ENCODE data around the gene RND3.

The RND3 gene

DNA sequence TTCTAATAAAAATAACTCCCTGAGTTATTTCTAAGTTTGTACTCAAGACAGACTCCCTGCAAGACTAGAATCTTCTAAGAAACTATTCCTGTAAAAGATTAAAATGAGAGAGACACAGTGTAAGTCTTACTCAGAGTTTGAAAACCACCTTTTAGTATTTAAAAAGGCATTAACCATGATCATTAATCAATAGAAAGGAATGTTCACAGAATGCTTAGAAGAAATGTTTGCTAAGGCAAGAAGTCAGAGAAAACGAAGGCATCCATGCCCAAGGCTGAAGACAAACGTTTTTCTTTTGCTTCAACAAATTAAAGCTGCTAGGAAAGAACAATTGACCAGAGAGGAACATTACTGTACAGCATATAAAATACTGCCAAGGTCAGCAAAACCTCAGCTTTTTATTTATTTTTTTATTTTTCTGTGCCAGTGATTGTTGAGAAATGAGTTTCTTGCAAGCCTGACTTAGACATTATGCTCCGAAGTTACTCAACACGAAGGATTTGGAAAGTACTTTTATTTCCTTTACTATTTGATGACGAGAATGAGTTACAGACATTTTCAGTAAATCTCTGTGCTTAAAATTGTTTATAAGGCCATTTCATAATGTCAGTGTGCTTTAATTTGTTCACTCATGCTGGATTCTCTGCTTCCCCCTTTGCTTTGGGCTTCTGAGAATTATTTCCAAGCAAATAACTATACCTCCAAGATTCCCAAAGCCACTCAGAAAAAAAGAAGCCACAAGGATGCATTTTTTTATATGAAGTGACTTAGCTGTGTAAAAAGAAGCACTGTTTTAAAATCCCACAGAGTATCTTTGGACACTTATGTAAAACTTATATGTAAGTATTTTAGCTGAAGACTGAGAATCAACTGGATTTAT, 20.5 kb downstream of the RND3 start:
- peaks cover 3% of the 10 kb centered on the region; the same call in 1 of the 2 replicates for H3K36me3 ChIP-seq (ENCODE audit: control insufficient read depth, insufficient read depth, low read length)

DNA sequence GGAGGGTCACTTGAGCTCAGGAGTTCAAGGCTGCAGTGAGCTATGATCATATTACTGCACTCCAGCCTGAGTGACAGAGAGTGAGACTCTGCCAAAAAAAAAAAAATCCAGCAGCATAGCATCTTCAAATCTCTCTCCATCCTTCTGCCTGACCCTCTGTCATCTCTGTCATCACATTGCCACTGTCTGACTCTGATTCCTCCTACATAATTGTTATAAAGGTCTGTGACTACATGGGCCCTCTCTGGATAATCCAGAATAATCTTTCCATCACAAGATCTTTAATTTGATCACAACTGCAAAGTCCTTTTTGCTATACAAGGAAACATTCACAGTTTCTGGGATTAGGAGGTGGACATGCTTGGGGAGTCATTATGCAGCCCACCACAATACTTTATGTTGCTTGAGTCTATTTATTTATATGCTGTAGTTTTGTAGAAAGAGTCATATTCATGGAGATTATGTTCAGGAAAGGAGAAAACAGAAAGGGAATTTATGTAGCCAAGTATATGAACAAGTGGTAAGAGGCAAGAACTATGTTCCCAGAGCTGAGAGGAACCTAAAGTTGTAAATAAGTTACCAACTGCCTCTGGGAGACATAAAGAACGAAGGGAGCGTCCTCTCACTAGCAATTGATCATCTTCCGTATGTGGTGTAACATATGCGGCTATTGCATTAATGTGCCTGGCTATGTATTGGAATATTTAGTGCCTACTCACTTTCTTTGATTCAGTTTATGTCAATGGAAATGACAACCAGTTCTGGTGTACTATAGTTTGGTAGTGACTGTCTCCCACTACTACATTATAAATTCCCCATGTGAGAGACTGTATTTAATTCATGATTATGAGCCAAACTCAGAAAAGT, 21.5 kb downstream of the RND3 start:
- Histone ChIP-seq H3K4me1 (ENCODE audit: control insufficient read depth, insufficient read depth, low read length) (no peaks in the 10 kb centered on the region), H3K36me3 (ENCODE audit: control insufficient read depth, insufficient read depth, low read length) (peaks cover 3% of the 10 kb centered on the region; the same call in 1 of the 2 replicates), H3K4me3 (ENCODE audit: low read length) (no peak overlapping the region), H3K27ac (ENCODE audit: low read length) (no peak overlapping the region), H3K27me3 (ENCODE audit: control insufficient read depth, insufficient read depth, low read length) (no peaks in the 10 kb centered on the region), H3K9me3 (ENCODE audit: control insufficient read depth, insufficient read depth, low read length) (no peaks in the 10 kb centered on the region)
- DNase-seq (ENCODE audit: low read depth, low spot score) = no peak
- no CpG with 5 or more reads among the region's 4 CpGs for WGBS (ENCODE audit: insufficient coverage, insufficient read length)

More for the DNA sequence above, 20.5 kb downstream of the RND3 start:
- no CpG with 5 or more reads among the region's 5 CpGs for WGBS (ENCODE audit: insufficient coverage, insufficient read length)
- no peaks in the 10 kb centered on the region for H3K9me3 ChIP-seq (ENCODE audit: control insufficient read depth, insufficient read depth, low read length)
- no peak overlapping the region for H3K4me3 ChIP-seq (ENCODE audit: low read length)
- H3K27me3 ChIP-seq (ENCODE audit: control insufficient read depth, insufficient read depth, low read length) = no peaks in the 10 kb centered on the region
- no peak for DNase-seq (ENCODE audit: low read depth, low spot score)
- no peak overlapping the region for H3K27ac ChIP-seq (ENCODE audit: low read length)
- H3K4me1 ChIP-seq (ENCODE audit: control insufficient read depth, insufficient read depth, low read length) = no peaks in the 10 kb centered on the region

DNA sequence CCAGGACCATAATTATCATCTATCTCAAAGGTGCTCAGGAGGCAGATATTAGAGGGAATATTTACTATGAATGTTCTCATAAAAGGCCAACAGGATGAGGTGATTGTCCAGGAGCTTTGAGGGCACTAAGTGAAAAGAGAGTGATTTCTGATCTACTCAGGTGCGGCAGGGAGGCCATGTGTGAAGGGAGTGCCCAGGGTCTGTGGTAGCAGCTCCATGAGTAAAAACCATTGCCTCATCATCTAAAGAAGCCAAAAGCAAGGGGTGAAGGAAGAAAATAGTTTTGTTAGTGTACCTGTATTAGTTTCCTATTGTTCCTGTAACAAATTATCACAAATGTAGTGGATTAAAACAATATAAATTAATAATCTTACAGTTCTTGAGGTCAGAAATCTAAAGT, 22.5 kb downstream of the RND3 start:
- no peaks in the 10 kb centered on the region for H3K4me1 ChIP-seq (ENCODE audit: control insufficient read depth, insufficient read depth, low read length)
- no peak for DNase-seq (ENCODE audit: low read depth, low spot score)
- no peaks in the 10 kb centered on the region for H3K9me3 ChIP-seq (ENCODE audit: control insufficient read depth, insufficient read depth, low read length)
- no peak overlapping the region for H3K4me3 ChIP-seq (ENCODE audit: low read length)
- WGBS (ENCODE audit: insufficient coverage, insufficient read length) = no CpG with 5 or more reads among the region's 1 CpG
- no peaks in the 10 kb centered on the region for H3K27me3 ChIP-seq (ENCODE audit: control insufficient read depth, insufficient read depth, low read length)
- no peak overlapping the region for H3K27ac ChIP-seq (ENCODE audit: low read length)
- H3K36me3 ChIP-seq (ENCODE audit: control insufficient read depth, insufficient read depth, low read length) = peaks cover 2% of the 10 kb centered on the region; the same call in 1 of the 2 replicates

DNA sequence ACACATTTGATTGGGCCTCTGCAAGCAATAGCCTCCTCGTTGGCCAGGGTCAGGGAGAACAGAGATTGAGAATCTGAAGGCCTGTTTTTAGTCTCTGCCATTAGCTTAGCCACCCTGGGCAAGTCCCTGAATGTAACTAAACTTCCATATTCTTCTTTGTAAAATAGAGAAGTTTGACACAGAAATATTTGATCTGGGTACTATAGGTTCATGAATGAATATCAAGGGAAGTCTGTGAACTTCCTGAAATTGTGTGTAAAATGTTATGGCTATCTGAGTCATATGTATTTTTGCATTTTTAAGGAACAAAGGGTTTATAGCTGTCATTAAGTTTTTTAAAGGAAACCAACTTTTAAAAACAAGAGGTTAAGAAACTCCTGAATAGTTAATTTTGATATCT, 23.2 kb downstream of the RND3 start:
- Histone ChIP-seq H3K4me3 (ENCODE audit: low read length) (no peak overlapping the region), H3K36me3 (ENCODE audit: control insufficient read depth, insufficient read depth, low read length) (no peaks in the 10 kb centered on the region), H3K9me3 (ENCODE audit: control insufficient read depth, insufficient read depth, low read length) (no peaks in the 10 kb centered on the region), H3K27ac (ENCODE audit: low read length) (no peak overlapping the region), H3K27me3 (ENCODE audit: control insufficient read depth, insufficient read depth, low read length) (no peaks in the 10 kb centered on the region), H3K4me1 (ENCODE audit: control insufficient read depth, insufficient read depth, low read length) (no peaks in the 10 kb centered on the region)
- WGBS (ENCODE audit: insufficient coverage, insufficient read length) = no CpG with 5 or more reads among the region's 1 CpG
- DNase-seq (ENCODE audit: low read depth, low spot score) = no peak

DNA sequence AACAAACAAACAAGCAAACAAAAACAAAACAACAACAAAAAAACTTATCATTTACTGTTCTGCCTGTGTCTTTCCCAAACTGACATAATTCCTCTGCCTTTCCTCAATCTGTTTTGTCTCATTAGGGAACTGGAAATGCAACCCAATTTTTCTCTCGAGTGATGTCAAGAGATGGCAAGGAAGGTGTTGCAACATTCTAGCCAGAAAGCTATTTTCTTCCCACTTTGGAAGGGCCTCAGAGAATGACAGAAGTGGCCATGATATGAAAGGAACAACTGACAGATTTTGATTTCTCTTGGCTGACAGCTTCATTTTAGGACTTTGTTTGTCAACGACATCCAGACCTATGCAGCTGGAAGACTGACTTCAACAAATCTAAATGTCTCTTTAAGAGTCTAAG, 24.7 kb downstream of the RND3 start:
- H3K27ac ChIP-seq (ENCODE audit: low read length) = no peak overlapping the region
- H3K27me3 ChIP-seq (ENCODE audit: control insufficient read depth, insufficient read depth, low read length) = no peaks in the 10 kb centered on the region
- WGBS (ENCODE audit: insufficient coverage, insufficient read length) = no CpG with 5 or more reads among the region's 2 CpGs
- H3K36me3 ChIP-seq (ENCODE audit: control insufficient read depth, insufficient read depth, low read length) = no peaks in the 10 kb centered on the region
- no peak for DNase-seq (ENCODE audit: low read depth, low spot score)
- H3K4me3 ChIP-seq (ENCODE audit: low read length) = no peak overlapping the region
- H3K9me3 ChIP-seq (ENCODE audit: control insufficient read depth, insufficient read depth, low read length) = no peaks in the 10 kb centered on the region
- H3K4me1 ChIP-seq (ENCODE audit: control insufficient read depth, insufficient read depth, low read length) = no peaks in the 10 kb centered on the region

DNA sequence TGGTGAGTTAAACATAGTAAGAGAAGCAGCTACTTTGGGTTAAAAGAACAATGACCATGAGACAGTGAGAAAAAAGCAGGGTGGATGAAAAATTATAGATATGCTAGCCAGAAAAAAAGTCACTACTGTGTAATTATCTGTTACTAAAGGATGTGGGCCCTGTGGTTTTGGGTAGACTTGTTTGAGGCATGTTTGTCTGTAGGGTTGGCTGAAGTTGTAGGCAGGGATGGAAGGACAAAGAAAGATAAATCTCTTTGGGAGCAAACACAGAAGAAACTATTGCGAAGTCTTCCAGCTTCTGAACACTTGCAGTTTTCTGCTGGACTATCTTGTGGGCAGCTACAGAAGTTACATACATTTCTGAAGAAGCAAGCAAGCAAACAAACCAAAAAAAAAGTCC, 28.2 kb downstream of the RND3 start:
- Histone ChIP-seq H3K27me3 (ENCODE audit: control insufficient read depth, insufficient read depth, low read length) (no peaks in the 10 kb centered on the region), H3K4me3 (ENCODE audit: low read length) (no peak overlapping the region), H3K36me3 (ENCODE audit: control insufficient read depth, insufficient read depth, low read length) (no peaks in the 10 kb centered on the region), H3K4me1 (ENCODE audit: control insufficient read depth, insufficient read depth, low read length) (no peaks in the 10 kb centered on the region), H3K27ac (ENCODE audit: low read length) (no peak overlapping the region), H3K9me3 (ENCODE audit: control insufficient read depth, insufficient read depth, low read length) (no peaks in the 10 kb centered on the region)
- no peak for DNase-seq (ENCODE audit: low read depth, low spot score)
- WGBS (ENCODE audit: insufficient coverage, insufficient read length) = no CpG with 5 or more reads among the region's 1 CpG

DNA sequence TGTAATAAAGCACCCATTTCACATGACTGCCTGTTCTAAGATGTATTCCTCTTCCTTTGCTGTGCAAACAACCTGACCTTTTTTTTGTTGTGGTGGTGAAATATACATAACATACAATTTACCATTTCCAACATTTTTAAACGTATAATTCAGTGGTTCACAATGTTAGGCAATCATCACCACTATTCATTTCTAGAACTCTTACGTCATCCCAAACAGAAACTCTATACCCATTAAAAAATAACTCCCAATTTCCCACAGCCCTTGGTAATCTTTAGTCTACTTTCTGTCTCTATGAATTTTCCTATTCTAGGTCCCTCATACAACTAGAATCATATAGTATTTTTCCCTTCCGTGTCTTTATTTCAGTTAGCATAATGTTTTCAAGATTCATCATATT, 36.7 kb downstream of the RND3 start:
- Histone ChIP-seq H3K4me1 (ENCODE audit: control insufficient read depth, insufficient read depth, low read length) (no peaks in the 10 kb centered on the region), H3K9me3 (ENCODE audit: control insufficient read depth, insufficient read depth, low read length) (no peaks in the 10 kb centered on the region), H3K4me3 (ENCODE audit: low read length) (no peak overlapping the region), H3K36me3 (ENCODE audit: control insufficient read depth, insufficient read depth, low read length) (no peaks in the 10 kb centered on the region), H3K27me3 (ENCODE audit: control insufficient read depth, insufficient read depth, low read length) (no peaks in the 10 kb centered on the region), H3K27ac (ENCODE audit: low read length) (no peak overlapping the region)
- 100% methylated on average over 1 of the region's 3 CpGs for WGBS (ENCODE audit: insufficient coverage, insufficient read length)
- no peak for DNase-seq (ENCODE audit: low read depth, low spot score)

DNA sequence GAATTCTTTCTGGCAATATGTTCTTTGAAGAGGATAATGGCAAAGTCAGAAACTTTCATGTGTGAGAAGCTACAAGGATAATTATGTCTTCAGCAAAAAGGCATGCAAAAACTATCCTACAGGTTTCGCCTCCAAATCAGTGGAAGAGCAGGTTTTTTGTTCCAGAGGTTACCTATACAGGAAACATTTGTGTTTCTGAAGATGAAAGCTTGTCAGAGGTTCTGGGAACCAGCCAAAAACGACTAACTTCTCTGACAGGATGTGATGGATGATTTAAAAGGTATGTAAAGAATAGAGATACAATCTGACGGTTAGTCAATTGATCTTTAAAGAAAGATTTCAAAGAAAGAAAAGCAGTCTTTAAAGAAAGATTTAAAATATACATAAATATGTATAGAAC, 37.6 kb downstream of the RND3 start:
- Histone ChIP-seq H3K27ac (ENCODE audit: low read length) (no peak overlapping the region), H3K4me1 (ENCODE audit: control insufficient read depth, insufficient read depth, low read length) (no peaks in the 10 kb centered on the region), H3K27me3 (ENCODE audit: control insufficient read depth, insufficient read depth, low read length) (no peaks in the 10 kb centered on the region), H3K4me3 (ENCODE audit: low read length) (no peak overlapping the region), H3K9me3 (ENCODE audit: control insufficient read depth, insufficient read depth, low read length) (no peaks in the 10 kb centered on the region), H3K36me3 (ENCODE audit: control insufficient read depth, insufficient read depth, low read length) (no peaks in the 10 kb centered on the region)
- WGBS (ENCODE audit: insufficient coverage, insufficient read length) = no CpG with 5 or more reads among the region's 3 CpGs
- no peak for DNase-seq (ENCODE audit: low read depth, low spot score)

DNA sequence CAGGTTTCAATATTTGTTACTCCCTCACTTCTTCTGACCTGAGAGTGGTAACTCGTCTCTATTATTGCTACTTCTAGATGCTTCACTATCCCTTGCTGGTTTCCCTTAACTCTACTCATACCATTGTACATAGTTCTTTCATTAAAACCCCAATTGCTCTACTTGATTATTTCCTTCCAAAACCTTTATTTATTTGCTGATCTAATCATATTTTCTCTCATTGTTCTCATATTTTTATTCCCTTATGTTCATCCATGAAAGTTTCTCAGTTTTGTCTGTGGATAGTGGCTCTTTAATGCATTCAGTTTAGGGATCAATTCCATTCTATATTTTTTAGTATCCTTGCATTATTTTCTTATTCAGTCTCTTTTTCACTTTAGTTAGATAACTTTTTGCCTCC, 42.1 kb downstream of the RND3 start:
- H3K4me3 ChIP-seq (ENCODE audit: low read length) = no peak overlapping the region
- no peak for DNase-seq (ENCODE audit: low read depth, low spot score)
- H3K4me1 ChIP-seq (ENCODE audit: control insufficient read depth, insufficient read depth, low read length) = no peaks in the 10 kb centered on the region
- no peaks in the 10 kb centered on the region for H3K36me3 ChIP-seq (ENCODE audit: control insufficient read depth, insufficient read depth, low read length)
- H3K27ac ChIP-seq (ENCODE audit: low read length) = no peak overlapping the region
- H3K27me3 ChIP-seq (ENCODE audit: control insufficient read depth, insufficient read depth, low read length) = no peaks in the 10 kb centered on the region
- WGBS (ENCODE audit: insufficient coverage, insufficient read length) = no CpG with 5 or more reads among the region's 1 CpG
- H3K9me3 ChIP-seq (ENCODE audit: control insufficient read depth, insufficient read depth, low read length) = no peaks in the 10 kb centered on the region

DNA sequence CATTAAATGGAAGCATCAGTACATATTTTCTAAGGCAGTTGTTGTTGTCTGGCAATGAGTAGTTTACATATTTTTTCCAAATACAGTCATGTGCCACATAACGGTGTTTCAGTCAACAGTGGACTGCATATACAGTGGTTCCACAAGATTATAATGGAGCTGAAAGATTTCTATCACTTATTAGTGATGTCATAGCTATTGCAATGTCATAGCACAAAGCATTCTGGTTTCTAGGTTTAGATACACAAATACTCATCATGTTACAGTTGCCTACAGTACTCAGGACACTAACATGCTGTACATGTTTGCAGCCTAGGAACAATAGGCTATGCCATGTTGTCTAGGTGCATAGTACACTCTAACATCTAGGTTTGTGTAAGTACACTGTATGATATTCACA, 45.0 kb downstream of the RND3 start:
- no peak overlapping the region for H3K27ac ChIP-seq (ENCODE audit: low read length)
- no peak overlapping the region for H3K4me3 ChIP-seq (ENCODE audit: low read length)
- no peak for DNase-seq (ENCODE audit: low read depth, low spot score)
- no CpG with 5 or more reads among the region's 1 CpG for WGBS (ENCODE audit: insufficient coverage, insufficient read length)
- no peaks in the 10 kb centered on the region for H3K27me3 ChIP-seq (ENCODE audit: control insufficient read depth, insufficient read depth, low read length)
- H3K4me1 ChIP-seq (ENCODE audit: control insufficient read depth, insufficient read depth, low read length) = no peaks in the 10 kb centered on the region
- H3K36me3 ChIP-seq (ENCODE audit: control insufficient read depth, insufficient read depth, low read length) = no peaks in the 10 kb centered on the region
- H3K9me3 ChIP-seq (ENCODE audit: control insufficient read depth, insufficient read depth, low read length) = no peaks in the 10 kb centered on the region

All from iPS DF 6.9 (cell line).